ENCODE measurements around the gene CLDND2.

GRCh38 chr19:51337141-51337860, 31.5 kb downstream of the CLDND2 start:
- TF ChIP-seq, protein P1, sequence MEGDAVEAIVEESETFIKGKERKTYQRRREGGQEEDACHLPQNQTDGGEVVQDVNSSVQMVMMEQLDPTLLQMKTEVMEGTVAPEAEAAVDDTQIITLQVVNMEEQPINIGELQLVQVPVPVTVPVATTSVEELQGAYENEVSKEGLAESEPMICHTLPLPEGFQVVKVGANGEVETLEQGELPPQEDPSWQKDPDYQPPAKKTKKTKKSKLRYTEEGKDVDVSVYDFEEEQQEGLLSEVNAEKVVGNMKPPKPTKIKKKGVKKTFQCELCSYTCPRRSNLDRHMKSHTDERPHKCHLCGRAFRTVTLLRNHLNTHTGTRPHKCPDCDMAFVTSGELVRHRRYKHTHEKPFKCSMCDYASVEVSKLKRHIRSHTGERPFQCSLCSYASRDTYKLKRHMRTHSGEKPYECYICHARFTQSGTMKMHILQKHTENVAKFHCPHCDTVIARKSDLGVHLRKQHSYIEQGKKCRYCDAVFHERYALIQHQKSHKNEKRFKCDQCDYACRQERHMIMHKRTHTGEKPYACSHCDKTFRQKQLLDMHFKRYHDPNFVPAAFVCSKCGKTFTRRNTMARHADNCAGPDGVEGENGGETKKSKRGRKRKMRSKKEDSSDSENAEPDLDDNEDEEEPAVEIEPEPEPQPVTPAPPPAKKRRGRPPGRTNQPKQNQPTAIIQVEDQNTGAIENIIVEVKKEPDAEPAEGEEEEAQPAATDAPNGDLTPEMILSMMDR (conservative IDR thresholded peaks at IDR 0.05; ENCODE audit: low read depth, low read length) = no peak
- TF ChIP-seq EZH2 (IDR thresholded peaks at IDR 0.05; ENCODE audit: low read length, unreplicated experiment) (no peak), EZH2phosphoT487 (IDR thresholded peaks at IDR 0.05; ENCODE audit: borderline replicate concordance, low read length) (no peak)

Data from PC-3 (cell line).